SU-DHL-6 (cell line): ENCODE results near the gene GPATCH4.
A peak's percentile ranks its signal among the peaks of the same experiment; 100 is the strongest.

Source experiments
- H2AFZ ChIP-seq: fragments of 200-600 bp; sonication (generic); 2 replicates; pipeline ENCODE4 v1.6.1; 2014; ENCODE audit warnings: low read depth, mild to moderate bottlenecking, moderate library complexity, mixed read lengths, antibody characterized with exemption, low read length; ENCODE audit not compliant: severe bottlenecking
- H3F3A ChIP-seq: fragments of 200-600 bp; shearing (Covaris generic); 2 replicates; pipeline ENCODE4 v1.6.0; 2016; ENCODE audit warnings: antibody characterized with exemption, mild to moderate bottlenecking; ENCODE audit not compliant: insufficient read depth
- H3K27ac ChIP-seq: fragments of 200-600 bp; sonication (generic); 2 replicates; pipeline ENCODE4 v1.5.1; 2016; ENCODE audit warnings: low read depth, mild to moderate bottlenecking, low read length, moderate library complexity, mixed read lengths
- H3K27me3 ChIP-seq: fragments of 200-600 bp; sonication (generic), shearing (Covaris generic); 2 replicates; pipeline ENCODE4 v1.6.0; 2014; ENCODE audit warnings: mild to moderate bottlenecking, low read length
- H3K36me3 ChIP-seq: fragments of 200-600 bp; sonication (generic); 2 replicates; pipeline ENCODE4 v1.6.1; 2014; ENCODE audit warnings: mild to moderate bottlenecking, low read length, mixed read lengths
- H3K4me2 ChIP-seq: fragments of 300-600, 200-600 bp; shearing (Covaris generic), sonication (generic); 2 replicates; pipeline ENCODE4 v1.6.0; 2014; ENCODE audit warnings: low read length, low read depth, mild to moderate bottlenecking; ENCODE audit not compliant: poor library complexity, severe bottlenecking
- H3K4me3 ChIP-seq: fragments of 200-600 bp; sonication (generic); 2 replicates; pipeline ENCODE4 v1.5.1; 2014; ENCODE audit warnings: antibody characterized with exemption, low read length, mild to moderate bottlenecking, mixed read lengths; ENCODE audit not compliant: insufficient read depth, poor library complexity, severe bottlenecking
- H3K79me2 ChIP-seq: fragments of 200-600 bp; sonication (generic); 2 replicates; pipeline ENCODE4 v1.6.1; 2014; ENCODE audit warnings: mild to moderate bottlenecking, low read length, moderate library complexity; ENCODE audit not compliant: insufficient read depth
- H3K9ac ChIP-seq: fragments of 200-600 bp; sonication (generic); 2 replicates; pipeline ENCODE4 v1.7.0; 2014; ENCODE audit warnings: mild to moderate bottlenecking, low read length
- H3K9me2 ChIP-seq: fragments of 200-600 bp; sonication (generic); replicated peaks from 2 replicates; pipeline ENCODE4 v1.6.1; 2014; ENCODE audit warnings: low read length; ENCODE audit not compliant: insufficient read depth
- H3K9me3 ChIP-seq: fragments of 200-600 bp; sonication (generic); 2 replicates; pipeline ENCODE4 v1.6.1; 2014; ENCODE audit warnings: low read length, mixed read lengths; ENCODE audit not compliant: insufficient read depth
- H4K20me1 ChIP-seq: fragments of 200-600 bp; sonication (generic); 2 replicates; pipeline ENCODE4 v1.6.1; 2014; ENCODE audit warnings: low read depth, mild to moderate bottlenecking, antibody characterized with exemption, low read length, moderate library complexity, mixed read lengths
- CTCF ChIP-seq: fragments of 200-600 bp; sonication (generic); IDR thresholded peaks from one replicate; pipeline ENCODE4 v1.5.1; 2017; ENCODE audit warnings: antibody characterized with exemption, mild to moderate bottlenecking, low read length, moderate library complexity; ENCODE audit not compliant: insufficient read depth, poor library complexity, severe bottlenecking
- EZH2phosphoT487 ChIP-seq: fragments of 200-600 bp; sonication (generic), shearing (Covaris generic); conservative IDR thresholded peaks from 2 replicates; pipeline ENCODE4 v1.6.1; 2018; ENCODE audit warnings: mild to moderate bottlenecking, antibody characterized with exemption, low read length, moderate library complexity, mixed read lengths

The GPATCH4 gene

GRCh38 chr1:156599811-156600210 is 1.5 kb downstream of the GPATCH4 start:
- Histone ChIP-seq H4K20me1 (no peaks in the 10 kb centered on the region), H3K4me3 (peak overlapping the region; percentile 56), H3F3A (peaks cover 29% of the 10 kb centered on the region), H3K4me2 (peak overlapping the region; percentile 79), H3K36me3 (no peaks in the 10 kb centered on the region), H3K9me3 (no peaks in the 10 kb centered on the region), H3K79me2 (peaks cover 32% of the 10 kb centered on the region), H2AFZ (no peak overlapping the region), H3K9me2 (no peaks in the 10 kb centered on the region), H3K9ac (peak overlapping the region; percentile 79), H3K27me3 (no peaks in the 10 kb centered on the region), H3K27ac (peak overlapping the region; percentile 73)
- TF ChIP-seq CTCF (no peak), EZH2phosphoT487 (no peak)

- H4K20me1 ChIP-seq = no peaks in the 10 kb centered on the region
- H3K4me3 ChIP-seq = no peak overlapping the region
- H3K27me3 ChIP-seq = no peaks in the 10 kb centered on the region
- H3K9me2 ChIP-seq = no peaks in the 10 kb centered on the region
- H3K9ac ChIP-seq = no peak overlapping the region
- H3K36me3 ChIP-seq = no peaks in the 10 kb centered on the region
- peaks cover 38% of the 10 kb centered on the region for H3F3A ChIP-seq
- peaks cover 32% of the 10 kb centered on the region for H3K79me2 ChIP-seq
- no peak for TF ChIP-seq CTCF
- no peak for TF ChIP-seq EZH2phosphoT487
- 0 out of 2 replicates have a peak overlapping the region, but pooled peaks have one; percentile 73 for H3K27ac ChIP-seq
- H2AFZ ChIP-seq = no peak overlapping the region
- H3K4me2 ChIP-seq = peak overlapping the region; percentile 79
- no peaks in the 10 kb centered on the region for H3K9me3 ChIP-seq
Measured at GRCh38 chr1:156598731-156599432, 2.4 kb downstream of the GPATCH4 start.

GRCh38 chr1:156598125-156598524 is 3.2 kb downstream of the GPATCH4 start:
- Histone ChIP-seq H3F3A (peaks cover 44% of the 10 kb centered on the region), H4K20me1 (no peaks in the 10 kb centered on the region), H3K9ac (no peak overlapping the region), H3K36me3 (no peaks in the 10 kb centered on the region), H2AFZ (no peak overlapping the region), H3K9me2 (no peaks in the 10 kb centered on the region), H3K27me3 (no peaks in the 10 kb centered on the region), H3K4me2 (no peak overlapping the region), H3K27ac (no peak overlapping the region), H3K9me3 (no peaks in the 10 kb centered on the region), H3K4me3 (no peak overlapping the region), H3K79me2 (peaks cover 32% of the 10 kb centered on the region)
- TF ChIP-seq CTCF (no peak), EZH2phosphoT487 (no peak)
